Left renal cortex interstitium (tissue), 4 donors: ENCODE measurements around the gene ANKEF1. TPM values are rescaled to one million over a fixed set of nuclear protein-coding genes. Genes with fewer than 3 reads are reported as not detected.

ENCODE experiments used
- DNase-seq, 4 donors: peaks; one replicate each; pipeline ENCODE4 v3.0.0-alpha.2; 2013; ENCODE audit warnings: low read depth in 4 of 4, low spot score in 2 of 4, missing footprints in 1 of 4
- polyA plus RNA-seq, 4 donors: library from polyadenylated mRNA; unstranded; fragments of 120-200 nt; gene quantifications; one replicate each; pipeline ENCODE4 v1.2.1, GENCODE V29; 2013; ENCODE audit not compliant: insufficient read length in 4 of 4

Gene ANKEF1
- 1 to 10 TPM; 8.0 to 9.2 (median 8.3) TPM for polyA plus RNA-seq

DNA sequence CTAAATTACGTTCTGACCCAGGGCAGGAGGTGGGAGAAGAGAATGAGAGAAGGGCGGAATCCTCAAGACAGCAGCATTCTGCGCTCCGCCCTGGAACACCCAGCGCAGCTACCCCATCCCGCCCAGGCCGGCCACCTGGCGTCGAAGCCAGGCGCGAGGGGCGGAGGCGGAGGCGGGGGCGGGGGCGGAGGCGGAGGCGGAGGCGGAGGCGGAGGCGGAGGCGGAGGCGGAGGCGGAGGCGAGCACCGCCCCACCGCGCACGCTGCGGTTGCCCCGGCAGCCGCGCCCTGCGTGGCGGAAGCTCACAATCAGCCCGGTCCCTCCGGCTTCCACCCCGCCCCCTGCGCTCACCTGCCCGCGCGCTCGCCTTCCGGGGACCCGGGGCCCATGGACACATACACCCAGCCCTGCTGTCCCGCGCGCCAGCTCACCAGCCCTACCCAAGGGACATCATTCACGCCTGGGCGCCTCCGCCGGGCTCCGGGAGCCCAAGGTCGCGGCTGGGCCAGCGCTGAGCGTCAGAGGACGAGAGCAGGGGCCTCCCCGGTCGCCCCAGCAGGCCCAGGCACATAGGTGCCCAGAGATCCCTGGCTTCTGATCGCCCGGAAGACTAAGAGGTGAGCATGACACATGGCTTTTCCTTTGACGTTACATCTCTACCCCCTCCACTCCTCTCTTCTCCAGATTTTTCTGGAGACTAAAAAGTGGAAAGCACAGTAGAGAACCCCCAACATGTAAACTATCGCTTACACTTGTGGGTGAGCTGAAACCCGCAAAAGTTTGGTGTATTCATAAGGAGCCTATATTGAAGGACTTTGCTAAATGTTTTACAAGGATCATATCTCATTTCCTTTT is at the start of gene ANKEF1:
ANKEF1 (plus strand) TSS at position 271 of the 855 bp plus-strand sequence. CDS start 3,315 bp downstream, outside the sequence.
- DNase-seq: peak; percentile 23 to 50 (median 38)

DNA sequence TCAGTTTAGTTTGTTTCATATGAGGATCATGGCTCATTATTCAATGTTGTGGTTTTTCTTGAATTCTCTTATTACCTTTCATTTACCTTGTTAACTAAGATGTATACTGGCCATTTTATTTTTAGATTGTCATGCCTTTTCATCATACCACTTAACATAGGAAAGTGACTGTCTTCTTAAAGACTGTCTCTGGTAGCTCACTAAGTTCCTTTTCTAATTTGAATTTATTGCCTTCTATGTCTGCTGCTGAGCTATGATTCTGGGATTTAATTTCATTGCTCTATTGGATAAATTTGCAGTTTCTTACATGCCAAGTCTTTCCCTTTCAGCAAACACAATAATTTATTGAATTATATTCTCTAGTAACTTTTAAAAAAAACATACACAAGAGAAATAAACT is 49.5 kb upstream of the ANKEF1 start:
- no peak for DNase-seq

DNA sequence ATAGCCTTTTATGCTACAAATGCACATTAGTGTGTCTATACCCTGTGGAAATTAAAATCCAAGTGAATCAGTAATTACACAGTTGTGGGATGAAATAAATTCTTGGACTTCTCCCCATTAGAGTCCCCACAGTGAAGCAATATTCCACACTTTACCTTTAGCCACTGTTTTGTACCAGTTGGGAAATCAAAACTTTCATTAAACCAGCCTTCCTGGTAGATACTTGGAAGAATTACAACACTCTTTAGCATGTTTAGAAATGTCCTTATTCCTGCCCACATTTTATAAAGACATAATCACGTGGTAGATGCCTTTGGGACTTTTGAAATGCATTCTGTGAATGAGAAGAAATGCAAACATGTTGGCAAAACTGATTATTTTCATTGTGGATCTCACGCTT is 49.0 kb upstream of the ANKEF1 start:
- no peak for DNase-seq

- DNase-seq: no peak
Observed at GRCh38 chr20:9989066-9989724, 45.6 kb upstream of the ANKEF1 start.

GRCh38 chr20:9993137-9993536 is 41.6 kb upstream of the ANKEF1 start:
- DNase-seq: no peak

DNA sequence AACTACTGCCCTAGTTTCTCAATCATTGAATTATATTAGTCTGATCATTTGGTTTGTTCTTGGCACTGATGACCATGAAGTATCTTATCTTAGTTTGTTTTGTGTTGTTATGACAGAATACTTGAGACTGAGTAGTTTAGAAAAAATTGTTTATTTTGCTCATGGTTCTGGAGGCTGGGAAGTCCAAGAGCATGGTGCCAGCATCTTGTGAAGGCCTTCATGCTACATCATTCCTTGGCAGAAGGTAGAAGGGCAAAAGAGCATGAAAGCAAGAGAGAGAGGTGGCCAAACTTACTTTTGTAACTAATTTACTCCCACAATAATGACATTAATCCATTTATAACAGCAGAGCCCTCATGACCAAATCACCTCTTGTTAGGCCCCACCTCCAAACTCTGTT is 40.1 kb upstream of the ANKEF1 start:
- DNase-seq: no peak

DNA sequence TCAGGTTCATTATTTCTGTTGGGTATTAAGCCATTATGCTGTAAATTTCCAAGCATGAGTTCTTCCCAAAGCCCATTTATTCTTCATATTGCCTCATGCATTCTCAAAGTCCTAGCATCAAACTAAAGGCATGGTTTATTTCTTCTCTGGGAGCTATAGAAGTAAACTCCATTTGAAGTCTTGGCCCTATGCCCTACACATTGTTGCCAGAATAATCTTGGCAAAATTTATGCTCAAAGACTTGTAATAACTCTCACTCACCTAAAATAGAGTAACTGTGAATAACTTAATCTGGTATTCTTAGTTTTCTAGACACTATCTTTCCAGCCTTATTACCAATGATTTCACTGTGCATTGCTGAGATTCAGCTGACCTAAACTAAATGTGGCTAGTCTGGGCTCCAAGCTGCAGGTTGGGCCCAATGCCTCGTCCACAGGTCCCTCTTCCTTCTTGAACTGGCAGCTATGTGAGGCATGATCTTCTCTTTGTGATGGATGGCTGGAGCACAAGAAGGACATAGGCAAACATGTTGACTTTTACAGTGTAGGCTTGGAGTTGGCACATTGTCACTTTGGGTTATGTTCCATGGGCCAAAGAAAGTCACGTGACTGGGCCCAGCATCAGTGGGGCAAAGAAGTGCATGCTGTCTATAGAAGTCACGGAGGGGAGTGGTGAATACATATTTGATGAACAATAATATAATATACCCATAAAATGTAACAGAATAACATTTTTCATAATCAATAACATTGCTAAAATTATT is 39.1 kb upstream of the ANKEF1 start:
- no peak for DNase-seq

- no peak for DNase-seq
Observed at GRCh38 chr20:9996944-9997343, 37.8 kb upstream of the ANKEF1 start.

DNA sequence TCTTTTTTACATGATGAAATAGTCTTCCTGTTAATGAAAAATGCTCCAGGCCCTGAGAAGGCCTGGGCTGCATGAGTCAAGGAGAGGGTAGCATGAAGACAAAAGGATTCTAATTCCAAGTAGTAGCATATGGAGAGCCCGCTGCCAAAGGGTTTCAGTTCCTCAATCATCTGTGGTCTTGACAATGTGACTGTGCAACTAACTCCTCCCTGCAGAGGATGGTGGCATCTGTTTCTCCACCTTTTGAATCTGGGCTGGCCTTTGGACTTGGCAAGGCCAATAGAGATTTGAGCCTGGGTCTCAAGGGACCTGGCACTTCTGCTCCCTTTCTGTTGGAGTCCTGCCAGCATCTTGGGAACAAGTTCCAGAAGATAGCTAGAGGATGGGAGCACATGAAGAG is 35.1 kb upstream of the ANKEF1 start:
- no peak for DNase-seq

- DNase-seq: no peak
Observed at GRCh38 chr20:10002866-10003265, 31.9 kb upstream of the ANKEF1 start.

DNA sequence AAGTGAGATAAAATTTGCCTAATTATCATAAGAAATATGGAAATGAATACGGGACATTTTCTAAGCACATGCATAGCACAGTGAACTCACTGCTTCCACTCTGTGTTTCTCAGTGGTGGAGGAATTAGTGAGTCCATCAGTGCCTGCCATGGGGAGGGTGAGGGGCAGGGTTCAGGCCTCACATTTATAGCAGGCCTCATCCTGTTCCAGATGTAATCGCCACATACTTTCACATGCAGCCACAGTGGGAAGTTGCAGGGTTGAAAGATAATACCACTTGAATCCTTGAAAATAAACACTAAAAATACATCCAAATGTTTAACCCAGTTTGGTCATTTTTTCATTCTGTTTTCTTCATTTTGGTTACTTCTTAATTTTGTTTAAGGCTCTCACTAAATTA is 29.9 kb upstream of the ANKEF1 start:
- DNase-seq: no peak

DNA sequence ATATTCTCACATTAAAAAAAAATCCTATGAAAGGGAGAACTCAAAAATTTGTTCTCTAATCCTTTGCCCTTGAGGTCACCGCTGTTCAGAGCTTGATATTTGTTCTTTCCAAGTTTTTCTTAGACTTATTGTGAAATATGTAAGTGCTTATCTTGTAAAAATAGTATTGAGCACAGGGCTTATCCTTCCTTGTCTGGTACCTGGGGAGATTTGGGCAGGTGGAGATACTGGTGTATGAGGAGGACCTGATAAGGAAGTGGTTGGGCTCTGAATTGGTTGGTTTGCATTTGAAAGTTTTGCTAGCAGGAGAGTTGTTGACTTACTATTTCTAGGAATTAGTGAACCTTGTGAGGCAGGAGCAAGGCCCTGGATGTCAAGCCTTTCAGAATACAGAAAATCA is 28.9 kb upstream of the ANKEF1 start:
- DNase-seq: no peak

DNA sequence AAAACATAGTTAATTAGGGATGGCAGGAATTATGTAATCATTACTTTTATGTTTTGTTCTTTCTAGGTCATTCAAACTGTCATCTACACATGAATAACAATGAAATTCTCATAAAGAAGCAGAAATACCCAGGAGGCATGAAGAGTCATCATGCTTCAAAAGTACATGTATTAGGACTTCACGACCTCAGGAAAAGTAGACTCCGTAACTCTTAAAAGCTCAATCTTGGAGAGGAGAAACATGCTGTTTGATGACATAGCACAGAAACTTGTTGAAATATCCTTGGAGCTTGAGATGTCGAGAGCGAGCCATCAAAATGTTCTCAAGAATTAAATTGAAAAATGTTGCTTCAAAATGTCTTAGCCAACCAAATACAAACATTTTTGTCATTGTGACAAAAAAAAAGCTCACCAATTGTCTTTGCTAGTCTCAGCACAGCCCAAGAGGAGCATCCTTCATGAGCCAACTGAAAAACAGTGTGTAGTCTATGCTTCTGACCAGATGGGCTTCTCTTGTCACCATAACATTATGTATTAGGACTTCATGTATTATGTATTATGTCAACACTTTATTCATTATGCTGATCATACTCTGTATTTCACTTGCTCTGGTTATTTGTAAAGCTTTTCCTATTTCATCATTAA is 28.2 kb upstream of the ANKEF1 start:
- DNase-seq: no peak

- no peak for DNase-seq
Observed at GRCh38 chr20:10007158-10007557, 27.6 kb upstream of the ANKEF1 start.

- no peak for DNase-seq
Observed at GRCh38 chr20:10007747-10008146, 27.0 kb upstream of the ANKEF1 start.

DNA sequence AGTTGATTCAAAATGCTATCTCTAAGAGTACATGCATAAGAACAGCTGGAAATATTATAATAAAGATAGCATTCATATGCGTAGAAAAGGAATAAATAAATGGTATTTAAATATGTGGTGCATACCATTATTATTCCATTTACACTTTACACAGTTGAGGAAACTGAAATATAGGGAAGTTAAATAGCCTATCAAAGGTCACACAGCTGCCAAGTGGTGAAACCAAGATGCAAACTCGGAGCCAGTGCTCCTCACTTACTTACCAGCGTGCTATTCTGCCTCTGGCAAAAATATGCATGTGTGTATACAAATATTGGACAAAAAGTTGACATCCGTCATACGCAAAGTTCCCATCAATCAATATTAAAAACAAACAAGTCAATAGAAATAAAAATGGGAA is 22.3 kb upstream of the ANKEF1 start:
- DNase-seq: no peak

GRCh38 chr20:10014431-10014830 is 20.4 kb upstream of the ANKEF1 start:
- no peak for DNase-seq

- no peak for DNase-seq
Observed at GRCh38 chr20:10020937-10021336, 13.8 kb upstream of the ANKEF1 start.

GRCh38 chr20:10022625-10023024 is 12.2 kb upstream of the ANKEF1 start:
- DNase-seq: no peak

DNA sequence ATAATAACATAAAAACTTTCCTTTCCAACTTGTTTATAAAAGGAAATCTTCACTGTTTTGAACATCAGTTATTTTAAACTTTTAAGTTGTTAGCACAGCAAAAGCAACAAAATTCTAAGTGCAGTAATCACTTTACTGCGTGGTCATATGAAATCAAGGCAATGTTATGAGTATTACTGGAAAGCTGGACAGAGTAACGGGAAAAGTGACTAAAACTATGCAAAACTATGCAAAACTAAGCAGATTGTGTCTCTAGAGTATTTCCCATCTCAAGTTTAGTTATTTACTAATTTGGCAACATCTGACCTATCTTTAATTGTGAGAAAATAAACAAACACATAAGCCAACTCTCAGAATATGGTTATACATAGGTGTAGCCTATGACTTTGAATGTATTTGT is 10.9 kb upstream of the ANKEF1 start:
- DNase-seq: no peak
